ENCODE results near the gene KCNT2. TPM values are rescaled to one million over a fixed set of nuclear protein-coding genes. Genes with fewer than 3 reads are reported as not detected.
A peak's percentile ranks its signal among the peaks of the same experiment; 100 is the strongest.

The KCNT2 gene
- under 1 TPM in 1 of 5 donors, not detected in 4; 0.07 TPM for total RNA-seq
- 0.06 TPM for total RNA-seq (2013)
- total RNA-seq = 0 to 0.10 (median 0) reads per million in 29 experiments

DNA sequence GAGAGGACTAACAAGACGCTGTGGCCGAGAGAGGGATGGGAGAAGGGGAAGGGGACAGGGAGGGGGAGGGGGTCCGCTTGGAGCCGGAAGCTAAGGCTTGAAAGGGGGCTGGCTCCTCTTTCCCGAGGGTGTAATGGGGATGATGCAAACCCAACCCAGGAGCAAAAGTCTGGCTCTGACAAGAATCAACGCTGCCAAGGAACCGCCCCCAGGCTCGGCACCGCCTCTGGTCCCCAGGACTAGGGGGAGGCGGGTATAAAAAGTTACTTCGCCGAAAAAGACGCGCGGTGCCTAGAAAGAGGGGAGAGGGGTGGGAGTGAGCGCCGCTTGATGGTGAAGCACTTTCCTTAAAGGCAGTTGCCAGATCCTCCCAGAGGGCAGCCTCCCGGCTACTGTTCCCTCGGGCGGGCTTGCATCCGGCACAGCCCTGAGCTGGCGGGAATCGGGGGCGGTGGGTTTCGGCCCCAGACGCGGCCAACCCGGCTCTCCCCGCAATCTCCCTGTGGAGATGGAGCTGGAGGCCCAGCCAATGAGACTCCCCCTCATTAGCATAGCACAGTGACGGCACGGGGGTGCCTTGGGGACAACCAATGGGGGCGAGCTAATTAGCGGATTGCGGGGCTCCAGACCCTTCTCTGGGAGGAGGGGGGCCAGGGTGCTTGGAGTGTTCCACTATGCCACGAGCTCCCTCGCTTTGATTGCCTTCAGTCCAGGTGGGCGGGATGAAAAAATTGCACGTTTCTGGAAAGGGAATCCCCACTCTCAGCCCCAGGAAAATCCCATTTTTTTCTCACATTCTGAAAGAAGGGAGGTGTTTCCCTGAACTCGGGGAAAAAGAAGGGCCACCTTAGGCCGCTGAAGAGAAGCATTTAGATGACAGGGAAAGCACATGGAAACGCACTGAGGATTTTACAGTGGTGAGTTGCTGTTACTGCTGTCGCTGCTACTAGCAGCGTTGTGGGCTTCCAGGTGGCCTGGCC lies at the start of gene KCNT2:
KCNT2 (minus strand) TSS at position 51 of the 980 bp plus-strand sequence. CDS start 131 bp downstream, outside the sequence.
- Histone ChIP-seq H3K9me3 (no peaks in the 10 kb centered on the region), H3K4me1 (ENCODE audit: control insufficient read depth in 1 of 2, extremely low read depth in 1 of 2, insufficient read depth in 2 of 2, low read length in 2 of 2) (peaks cover 4 to 5% of the 10 kb centered on the region in 2 experiments), H3K4me3 (ENCODE audit: control insufficient read depth in 1 of 2, extremely low read depth in 1 of 2, low read length in 1 of 2) (peak within 1 kb of the TSS; percentile 43 to 87), H3K27ac (ENCODE audit: low read length) (no peak within 1 kb of the TSS), H3K27me3 (replicated peaks in 1 of 2; ENCODE audit: control insufficient read depth in 2 of 2, extremely low read depth in 1 of 2, insufficient read depth in 2 of 2, low read length in 1 of 2) (peaks cover 0 to 16% of the 10 kb centered on the region in 2 experiments), H3K36me3 (ENCODE audit: control insufficient read depth in 2 of 2, extremely low read depth in 1 of 2, insufficient read depth in 1 of 2, low read length in 1 of 2) (no peaks in the 10 kb centered on the region)
- Mint-ChIP-seq H3K4me1 (peaks cover 0 to 6% (median 4%) of the 10 kb centered on the region in 3 donors), H3K27ac (no peak within 1 kb of the TSS), H3K4me3 (peak within 1 kb of the TSS; percentile 44 to 56 (median 48)), H3K27me3 (peaks cover 36 to 46% of the 10 kb centered on the region in 2 donors), H3K36me3 (no peaks in the 10 kb centered on the region), H3K9me3 (no peaks in the 10 kb centered on the region)
- DNase-seq (peak in 1 of 35 experiments; percentile 6), ATAC-seq (replicated peaks in 1 of 4) (peak in 3 of 4 experiments; percentile 19 to 48 (median 38))
- ChIA-PET CTCF (no interaction called here), POLR2A (no interaction called here)
- 4% methylated on average over 33 of the region's 43 CpGs for WGBS (ENCODE audit: insufficient coverage)

GRCh38 chr1:196655494-196655893 lies 47.3 kb upstream of the KCNT2 start:
- Mint-ChIP-seq H3K27ac (peak overlapping the region in 1 of 2 donors; percentile 5), H3K4me1 (peaks cover 8 to 41% (median 20%) of the 10 kb centered on the region in 3 donors), H3K27me3 (no peaks in the 10 kb centered on the region), H3K4me3 (no peak overlapping the region), H3K9me3 (no peaks in the 10 kb centered on the region), H3K36me3 (no peaks in the 10 kb centered on the region)
- CTCF ChIA-PET = interaction anchor here in 1 of 2 donors (1.0 kb wide), 1 partner anchor 507 kb away, joined by 3 read pairs; no protein-coding TSS in a partner anchor
- Histone ChIP-seq H3K9me3 (no peaks in the 10 kb centered on the region), H3K27ac (ENCODE audit: low read length) (no peak overlapping the region), H3K4me1 (ENCODE audit: control insufficient read depth in 1 of 2, extremely low read depth in 1 of 2, insufficient read depth in 2 of 2, low read length in 2 of 2) (peaks cover under 1 to 9% of the 10 kb centered on the region in 2 experiments), H3K27me3 (replicated peaks in 1 of 2; ENCODE audit: control insufficient read depth in 2 of 2, extremely low read depth in 1 of 2, insufficient read depth in 2 of 2, low read length in 1 of 2) (no peaks in the 10 kb centered on the region), H3K36me3 (ENCODE audit: control insufficient read depth in 2 of 2, extremely low read depth in 1 of 2, insufficient read depth in 1 of 2, low read length in 1 of 2) (no peaks in the 10 kb centered on the region), H3K4me3 (ENCODE audit: control insufficient read depth in 1 of 2, extremely low read depth in 1 of 2, low read length in 1 of 2) (no peak overlapping the region)
- ATAC-seq (replicated peaks in 1 of 4) (no peak), DNase-seq (no peak)
- WGBS (ENCODE audit: insufficient coverage) = 29% methylated on average over 1 of the region's 3 CpGs
- POLR2A ChIA-PET = no interaction called here

DNA sequence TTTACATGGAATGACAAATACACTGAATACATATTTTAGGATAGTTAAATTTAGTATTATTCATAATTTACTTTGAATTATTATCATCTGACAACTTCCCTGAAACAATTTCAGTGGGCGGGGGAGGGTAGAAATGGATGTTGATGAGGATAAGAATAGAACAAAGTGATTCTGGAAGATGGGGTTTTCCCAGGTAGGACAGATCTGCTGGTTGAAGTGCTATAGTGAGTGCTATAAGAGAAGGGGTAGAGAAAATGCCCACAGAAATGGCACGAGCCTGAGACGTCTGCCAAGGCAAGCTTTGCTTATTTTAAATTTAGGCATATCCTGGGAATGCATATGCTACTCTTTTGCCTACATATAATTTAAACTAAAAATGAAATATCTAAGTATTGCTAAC lies 46.8 kb upstream of the KCNT2 start:
- H3K4me3 Mint-ChIP-seq = no peak overlapping the region
- H3K27ac Mint-ChIP-seq = no peak overlapping the region
- no peak for DNase-seq
- H3K4me1 Mint-ChIP-seq = peaks cover 8 to 40% (median 22%) of the 10 kb centered on the region in 3 donors
- POLR2A ChIA-PET = no interaction called here
- Histone ChIP-seq H3K36me3 (ENCODE audit: control insufficient read depth in 2 of 2, extremely low read depth in 1 of 2, insufficient read depth in 1 of 2, low read length in 1 of 2) (no peaks in the 10 kb centered on the region), H3K27me3 (replicated peaks in 1 of 2; ENCODE audit: control insufficient read depth in 2 of 2, extremely low read depth in 1 of 2, insufficient read depth in 2 of 2, low read length in 1 of 2) (no peaks in the 10 kb centered on the region), H3K4me1 (ENCODE audit: control insufficient read depth in 1 of 2, extremely low read depth in 1 of 2, insufficient read depth in 2 of 2, low read length in 2 of 2) (peaks cover 4 to 9% of the 10 kb centered on the region in 2 experiments), H3K9me3 (no peaks in the 10 kb centered on the region), H3K4me3 (ENCODE audit: control insufficient read depth in 1 of 2, extremely low read depth in 1 of 2, low read length in 1 of 2) (no peak overlapping the region), H3K27ac (ENCODE audit: low read length) (no peak overlapping the region)
- no peak for ATAC-seq (replicated peaks in 1 of 4)
- no peaks in the 10 kb centered on the region for H3K9me3 Mint-ChIP-seq
- no CpG with 5 or more reads among the region's 3 CpGs for WGBS (ENCODE audit: insufficient coverage)
- CTCF ChIA-PET = interaction anchor here in 1 of 2 donors (1.0 kb wide), 1 partner anchor 507 kb away, joined by 3 read pairs; no protein-coding TSS in a partner anchor
- peaks cover 0 to 1% of the 10 kb centered on the region in 2 donors for H3K27me3 Mint-ChIP-seq
- H3K36me3 Mint-ChIP-seq = no peaks in the 10 kb centered on the region

- no peak overlapping the region for H3K27ac Mint-ChIP-seq
- H3K4me1 Mint-ChIP-seq = peaks cover 8 to 41% (median 22%) of the 10 kb centered on the region in 3 donors
- Histone ChIP-seq H3K4me3 (ENCODE audit: control insufficient read depth in 1 of 2, extremely low read depth in 1 of 2, low read length in 1 of 2) (no peak overlapping the region), H3K4me1 (ENCODE audit: control insufficient read depth in 1 of 2, extremely low read depth in 1 of 2, insufficient read depth in 2 of 2, low read length in 2 of 2) (peaks cover 4 to 9% of the 10 kb centered on the region in 2 experiments), H3K36me3 (ENCODE audit: control insufficient read depth in 2 of 2, extremely low read depth in 1 of 2, insufficient read depth in 1 of 2, low read length in 1 of 2) (no peaks in the 10 kb centered on the region), H3K27me3 (replicated peaks in 1 of 2; ENCODE audit: control insufficient read depth in 2 of 2, extremely low read depth in 1 of 2, insufficient read depth in 2 of 2, low read length in 1 of 2) (no peaks in the 10 kb centered on the region), H3K27ac (ENCODE audit: low read length) (no peak overlapping the region), H3K9me3 (no peaks in the 10 kb centered on the region)
- H3K4me3 Mint-ChIP-seq = no peak overlapping the region
- H3K27me3 Mint-ChIP-seq = peaks cover 0 to 4% of the 10 kb centered on the region in 2 donors
- WGBS (ENCODE audit: insufficient coverage) = no CpG with 5 or more reads among the region's 2 CpGs
- H3K9me3 Mint-ChIP-seq = no peaks in the 10 kb centered on the region
- H3K36me3 Mint-ChIP-seq = no peaks in the 10 kb centered on the region
- CTCF ChIA-PET = no interaction called here
- DNase-seq (no peak), ATAC-seq (replicated peaks in 1 of 4) (no peak)
- POLR2A ChIA-PET = no interaction called here
These were observed 46.0 kb upstream of the KCNT2 start for GRCh38 chr1:196654271-196654670.

GRCh38 chr1:196651637-196652215 lies 43.5 kb upstream of the KCNT2 start, which contains the start of gene CFH:
Gene CFH, plus strand, starts transcription at chr1:196652043. Its CDS starts 75 bp downstream, at chr1:196652118.
- CTCF ChIA-PET = interaction anchor here in 1 of 2 donors (1.1 kb wide), 1 partner anchor 9 kb away, joined by 4 read pairs; no protein-coding TSS in a partner anchor
- H3K4me3 ChIP-seq (ENCODE audit: control insufficient read depth in 1 of 2, extremely low read depth in 1 of 2, low read length in 1 of 2) = peak within 1 kb of the TSS in 1 of 2 donors; percentile 33

GRCh38 chr1:196651079-196651478 lies 42.8 kb upstream of the KCNT2 start:
- H3K36me3 Mint-ChIP-seq = no peaks in the 10 kb centered on the region

More at GRCh38 chr1:196651637-196652215, 43.5 kb upstream of the KCNT2 start, which contains the start of gene CFH:
- Histone ChIP-seq H3K4me1 (ENCODE audit: control insufficient read depth in 1 of 2, extremely low read depth in 1 of 2, insufficient read depth in 2 of 2, low read length in 2 of 2) (peaks cover 4 to 9% of the 10 kb centered on the region in 2 experiments), H3K36me3 (ENCODE audit: control insufficient read depth in 2 of 2, extremely low read depth in 1 of 2, insufficient read depth in 1 of 2, low read length in 1 of 2) (no peaks in the 10 kb centered on the region), H3K27me3 (replicated peaks in 1 of 2; ENCODE audit: control insufficient read depth in 2 of 2, extremely low read depth in 1 of 2, insufficient read depth in 2 of 2, low read length in 1 of 2) (no peaks in the 10 kb centered on the region), H3K27ac (ENCODE audit: low read length) (no peak within 1 kb of the TSS), H3K9me3 (no peaks in the 10 kb centered on the region)
- WGBS (ENCODE audit: insufficient coverage) = no CpG with 5 or more reads among the region's 5 CpGs
- Mint-ChIP-seq H3K4me3 (peak within 1 kb of the TSS; percentile 10 to 74 (median 68)), H3K27ac (peak within 1 kb of the TSS; percentile 64 to 69), H3K9me3 (no peaks in the 10 kb centered on the region), H3K27me3 (peaks cover 0 to 4% of the 10 kb centered on the region in 2 donors), H3K4me1 (peaks cover 8 to 37% (median 22%) of the 10 kb centered on the region in 3 donors), H3K36me3 (no peaks in the 10 kb centered on the region)
- no peak for DNase-seq
- POLR2A ChIA-PET = no interaction called here
- ATAC-seq (replicated peaks in 1 of 4) = peak in 1 of 4 experiments; percentile 46

More at GRCh38 chr1:196651079-196651478, 42.8 kb upstream of the KCNT2 start:
- ATAC-seq (replicated peaks in 1 of 4) (no peak), DNase-seq (no peak)
- no peaks in the 10 kb centered on the region for H3K9me3 Mint-ChIP-seq
- H3K27ac Mint-ChIP-seq = peak overlapping the region in 1 of 2 donors; percentile 46
- no CpG with 5 or more reads among the region's 3 CpGs for WGBS (ENCODE audit: insufficient coverage)
- ChIA-PET POLR2A (no interaction called here), CTCF (interaction anchor here in 1 of 2 donors (1.1 kb wide), 1 partner anchor 10 kb away, joined by 4 read pairs; no protein-coding TSS in a partner anchor)
- no peak overlapping the region for H3K27ac ChIP-seq (ENCODE audit: low read length)
- no peaks in the 10 kb centered on the region for H3K36me3 ChIP-seq (ENCODE audit: control insufficient read depth in 2 of 2, extremely low read depth in 1 of 2, insufficient read depth in 1 of 2, low read length in 1 of 2)
- H3K27me3 Mint-ChIP-seq = peaks cover 0 to 4% of the 10 kb centered on the region in 2 donors
- peaks cover 4 to 9% of the 10 kb centered on the region in 2 experiments for H3K4me1 ChIP-seq (ENCODE audit: control insufficient read depth in 1 of 2, extremely low read depth in 1 of 2, insufficient read depth in 2 of 2, low read length in 2 of 2)
- no peaks in the 10 kb centered on the region for H3K9me3 ChIP-seq
- peak overlapping the region in 1 of 3 donors; percentile 74 for H3K4me3 Mint-ChIP-seq
- H3K27me3 ChIP-seq (replicated peaks in 1 of 2; ENCODE audit: control insufficient read depth in 2 of 2, extremely low read depth in 1 of 2, insufficient read depth in 2 of 2, low read length in 1 of 2) = no peaks in the 10 kb centered on the region
- no peak overlapping the region for H3K4me3 ChIP-seq (ENCODE audit: control insufficient read depth in 1 of 2, extremely low read depth in 1 of 2, low read length in 1 of 2)
- H3K4me1 Mint-ChIP-seq = peaks cover 8 to 34% (median 22%) of the 10 kb centered on the region in 3 donors

All from T-cell (primary cell).